H9 (cell line): Measurements from ENCODE around the gene PSMD7. TPM values are rescaled to one million over a fixed set of nuclear protein-coding genes. Genes with fewer than 3 reads are reported as not detected.

Experiments used
- DNase-seq: peaks from one replicate; pipeline ENCODE4 v3.0.0-alpha.2; 2017
- H2AFZ ChIP-seq: one replicate; pipeline ENCODE4 v1.6.1; 2013; ENCODE audit warnings: mild to moderate bottlenecking, low read length, control low read depth, moderate library complexity
- H2AK5ac ChIP-seq: 2 replicates; pipeline ENCODE4 v1.6.1; 2013; ENCODE audit warnings: low read length, control low read depth, mixed read lengths; ENCODE audit not compliant: insufficient read length
- H2BK120ac ChIP-seq: one replicate; pipeline ENCODE4 v1.6.1; 2013; ENCODE audit warnings: low read depth, mild to moderate bottlenecking, low read length, control low read depth, inconsistent platforms; ENCODE audit not compliant: poor library complexity, severe bottlenecking
- H2BK12ac ChIP-seq: 2 replicates; pipeline ENCODE4 v1.6.1; 2013; ENCODE audit warnings: low read length, control low read depth, mixed read lengths, low read depth; ENCODE audit not compliant: insufficient read length
- H2BK15ac ChIP-seq: 2 replicates; pipeline ENCODE4 v1.6.1; 2013; ENCODE audit warnings: low read depth, low read length, control low read depth
- H2BK20ac ChIP-seq: one replicate; pipeline ENCODE4 v1.6.1; 2013; ENCODE audit warnings: low read depth, mild to moderate bottlenecking, low read length, control low read depth, inconsistent platforms; ENCODE audit not compliant: poor library complexity, severe bottlenecking
- H2BK5ac ChIP-seq: 2 replicates; pipeline ENCODE4 v1.6.1; 2013; ENCODE audit warnings: low read length, control low read depth, mixed read lengths; ENCODE audit not compliant: insufficient read length
- H3K14ac ChIP-seq: 2 replicates; pipeline ENCODE4 v1.6.1; 2013; ENCODE audit warnings: low read length, control low read depth; ENCODE audit not compliant: insufficient read depth
- H3K18ac ChIP-seq: 2 replicates; pipeline ENCODE4 v1.6.1; 2013; ENCODE audit warnings: low read depth, mild to moderate bottlenecking, mixed read lengths, low read length, control low read depth; ENCODE audit not compliant: insufficient read length
- H3K23ac ChIP-seq: 2 replicates; pipeline ENCODE4 v1.6.1; 2013; ENCODE audit warnings: low read length, control low read depth, mixed read lengths, low read depth; ENCODE audit not compliant: insufficient read length
- H3K23me2 ChIP-seq: 2 replicates; pipeline ENCODE4 v1.6.1; 2013; ENCODE audit warnings: low read depth, mild to moderate bottlenecking, mixed read lengths, low read length, control low read depth; ENCODE audit not compliant: insufficient read length, poor library complexity, severe bottlenecking
- H3K27ac ChIP-seq: 2 replicates; pipeline ENCODE4 v1.5.1; 2013; ENCODE audit warnings: low read length, control low read depth, mixed read lengths, low read depth; ENCODE audit not compliant: insufficient read length
- H3K27me3 ChIP-seq: 2 replicates; pipeline ENCODE4 v1.6.1; 2013; ENCODE audit warnings: low read length, control low read depth, inconsistent platforms; ENCODE audit not compliant: insufficient read depth
- H3K4ac ChIP-seq: 2 replicates; pipeline ENCODE4 v1.6.1; 2013; ENCODE audit warnings: low read depth, mild to moderate bottlenecking, control low read depth, inconsistent platforms, low read length, moderate library complexity
- H3K4me1 ChIP-seq: 2 replicates; pipeline ENCODE4 v1.6.1; 2013; ENCODE audit warnings: low read length, control low read depth, inconsistent platforms; ENCODE audit not compliant: insufficient read depth
- H3K4me2 ChIP-seq: 2 replicates; pipeline ENCODE4 v1.6.1; 2013; ENCODE audit warnings: low read length, control low read depth, mixed read lengths; ENCODE audit not compliant: insufficient read length, insufficient read depth
- H3K56ac ChIP-seq: 2 replicates; pipeline ENCODE4 v1.6.1; 2013; ENCODE audit warnings: low read depth, mild to moderate bottlenecking, mixed read lengths, low read length, control low read depth; ENCODE audit not compliant: insufficient read length
- H3K79me1 ChIP-seq: 2 replicates; pipeline ENCODE4 v1.6.1; 2013; ENCODE audit warnings: low read depth, mild to moderate bottlenecking, moderate library complexity, low read length, control low read depth, inconsistent platforms; ENCODE audit not compliant: insufficient read depth, poor library complexity, severe bottlenecking
- H3K79me2 ChIP-seq: 2 replicates; pipeline ENCODE4 v1.6.1; 2013; ENCODE audit warnings: low read length, control low read depth, inconsistent platforms; ENCODE audit not compliant: insufficient read depth
- H3K9ac ChIP-seq: 2 replicates; pipeline ENCODE4 v1.6.1; 2013; ENCODE audit warnings: low read length, control low read depth, mixed read lengths; ENCODE audit not compliant: insufficient read length; ENCODE audit errors: extremely low read depth
- H3K9me3 ChIP-seq: one replicate; pipeline ENCODE4 v1.6.1; 2013; ENCODE audit warnings: low read depth, low read length, inconsistent platforms; ENCODE audit not compliant: control insufficient read depth
- H3T11ph ChIP-seq: one replicate; pipeline ENCODE4 v1.6.1; 2013; ENCODE audit warnings: mild to moderate bottlenecking, low read length, control low read depth, inconsistent platforms
- H4K20me1 ChIP-seq: one replicate; pipeline ENCODE4 v1.6.1; 2013; ENCODE audit not compliant: control insufficient read depth, insufficient read length, insufficient read depth
- H4K5ac ChIP-seq: 2 replicates; pipeline ENCODE4 v1.6.1; 2013; ENCODE audit warnings: low read depth, mild to moderate bottlenecking, mixed read lengths, low read length, control low read depth; ENCODE audit not compliant: insufficient read length
- H4K8ac ChIP-seq: replicated peaks from 2 replicates; pipeline ENCODE4 v1.6.1; 2013; ENCODE audit warnings: low read length, control low read depth, mixed read lengths, low read depth; ENCODE audit not compliant: insufficient read length
- H4K91ac ChIP-seq: 2 replicates; pipeline ENCODE4 v1.6.1; 2013; ENCODE audit warnings: low read depth, mild to moderate bottlenecking, moderate library complexity, mixed read lengths, low read length, control low read depth; ENCODE audit not compliant: insufficient read length
- H3K27ac Mint-ChIP-seq, 3 experiments: 2 replicates in 2 of 3; 3 replicates in 1 of 3; pipeline ENCODE4 v1.8.0; 2020 to 2021; ENCODE audit warnings: mixed read lengths in 3 of 3, mild to moderate bottlenecking in 1 of 3, moderate library complexity in 1 of 3
- H3K27me3 Mint-ChIP-seq: 2 replicates; pipeline ENCODE4 v1.8.0; 2021; ENCODE audit warnings: low read depth, mild to moderate bottlenecking, moderate library complexity, mixed read lengths
- H3K36me3 Mint-ChIP-seq, 3 experiments: 2 replicates in 2 of 3; 3 replicates in 1 of 3; pipeline ENCODE4 v1.8.0; 2020 to 2021; ENCODE audit warnings: low read depth in 3 of 3, mixed read lengths in 3 of 3; ENCODE audit not compliant: insufficient read depth in 1 of 3
- H3K4me1 Mint-ChIP-seq, 2 experiments: 2 replicates each; pipeline ENCODE4 v1.8.0; 2020; ENCODE audit warnings: mixed read lengths in 2 of 2
- H3K4me3 Mint-ChIP-seq, 2 experiments: 2 replicates in 1 of 2; 3 replicates in 1 of 2; pipeline ENCODE4 v1.8.0; 2020 to 2021; ENCODE audit warnings: mild to moderate bottlenecking in 2 of 2, mixed read lengths in 2 of 2, moderate library complexity in 1 of 2
- H3K9me3 Mint-ChIP-seq, 2 experiments: 2 replicates in 1 of 2; 3 replicates in 1 of 2; pipeline ENCODE4 v1.8.0; 2020; ENCODE audit warnings: mild to moderate bottlenecking in 2 of 2, mixed read lengths in 2 of 2, moderate library complexity in 1 of 2
- CTCF ChIP-seq: fragments of 200-600 bp; sonication (generic); conservative IDR thresholded peaks from 3 replicates; pipeline ENCODE4 v1.8.0; 2021; ENCODE audit warnings: antibody characterized with exemption, mild to moderate bottlenecking
- WGBS: extraction: QIAGEN DNeasy Blood & Tissue Kit; methylation state at CpG from one replicate; pipeline ENCODE4 v1.1.7; 2013; ENCODE audit warnings: missing lambda C conversion rate, low lambda C conversion rate, mixed read lengths; ENCODE audit not compliant: insufficient read length; ENCODE audit errors: extremely low coverage; 5-methylcytosine and 5-hydroxymethylcytosine counted together
- total RNA-seq: library from RNA; stranded (reverse); gene quantifications from 2 replicates; pipeline ENCODE4 v1.2.1, GENCODE V29; 2021

Gene PSMD7
- total RNA-seq, 1 experiment from 2014 or later: 140 TPM

GRCh38 chr16:74307383-74307782 lies 10.8 kb downstream of the PSMD7 start:
- Histone ChIP-seq H3K9ac (no peak overlapping the region), H3K9me3 (no peaks in the 10 kb centered on the region), H3K79me1 (no peaks in the 10 kb centered on the region), H3T11ph (no peak overlapping the region), H2AK5ac (no peak overlapping the region), H3K79me2 (no peaks in the 10 kb centered on the region), H2BK15ac (no peak overlapping the region), H3K27ac (no peak overlapping the region), H3K27me3 (no peaks in the 10 kb centered on the region), H2BK5ac (no peak overlapping the region), H3K23me2 (no peaks in the 10 kb centered on the region), H2BK120ac (no peak overlapping the region), H3K23ac (no peak overlapping the region), H3K14ac (no peak overlapping the region), H2AFZ (no peak overlapping the region), H4K8ac (no peak overlapping the region), H3K4me1 (no peaks in the 10 kb centered on the region), H4K91ac (no peak overlapping the region), H2BK20ac (no peak overlapping the region), H4K20me1 (no peaks in the 10 kb centered on the region), H3K18ac (no peak overlapping the region), H2BK12ac (no peak overlapping the region), H3K56ac (no peak overlapping the region), H4K5ac (no peak overlapping the region), H3K4me2 (no peak overlapping the region), H3K4ac (no peak overlapping the region)
- H3K27ac Mint-ChIP-seq: no peak overlapping the region
- WGBS: no CpG with 5 or more reads among the region's 6 CpGs
- TF ChIP-seq CTCF: no peak
- H3K36me3 Mint-ChIP-seq: peaks cover 26 to 56% (median 41%) of the 10 kb centered on the region in 3 experiments; a peak in 6 of 7 replicates
- DNase-seq: no peak
- no peak overlapping the region for H3K4me3 Mint-ChIP-seq
- no peaks in the 10 kb centered on the region for H3K4me1 Mint-ChIP-seq
- H3K9me3 Mint-ChIP-seq: no peaks in the 10 kb centered on the region
- H3K27me3 Mint-ChIP-seq: no peaks in the 10 kb centered on the region
